Ishikawa (cell line): Measurements from ENCODE around the gene AUTS2.

ENCODE experiments used
- CEBPB ChIP-seq: IDR thresholded peaks from 2 replicates; pipeline ENCODE4 v1.6.1; 2012
- CREB1 ChIP-seq: IDR thresholded peaks from 2 replicates; pipeline ENCODE4 v1.6.1; 2012; ENCODE audit warnings: low read depth
- EGR1 ChIP-seq: IDR thresholded peaks from 2 replicates; pipeline ENCODE4 v1.6.1; 2012
- EP300 ChIP-seq: IDR thresholded peaks from 2 replicates; pipeline ENCODE4 v1.6.1; 2012; ENCODE audit warnings: borderline replicate concordance
- FOXM1 ChIP-seq: IDR thresholded peaks from 2 replicates; pipeline ENCODE4 v1.6.1; 2012; ENCODE audit warnings: low read depth, borderline replicate concordance
- MAX ChIP-seq: IDR thresholded peaks from 2 replicates; pipeline ENCODE4 v1.6.1; 2012
- NFIC ChIP-seq: IDR thresholded peaks from 2 replicates; pipeline ENCODE4 v1.6.1; 2012
- RAD21 ChIP-seq: IDR thresholded peaks from 2 replicates; pipeline ENCODE4 v1.6.1; 2012; ENCODE audit warnings: low read depth
- REST ChIP-seq: IDR thresholded peaks from 2 replicates; pipeline ENCODE4 v1.6.1; 2012; ENCODE audit warnings: low read depth, mild to moderate bottlenecking
- TAF1 ChIP-seq: IDR thresholded peaks from 2 replicates; pipeline ENCODE4 v1.6.1; 2012; ENCODE audit warnings: low read depth, mild to moderate bottlenecking
- TCF12 ChIP-seq: IDR thresholded peaks from 2 replicates; pipeline ENCODE4 v1.6.1; 2012; ENCODE audit warnings: low read depth
- TEAD4 ChIP-seq: IDR thresholded peaks from 2 replicates; pipeline ENCODE4 v1.6.1; 2012
- USF1 ChIP-seq: IDR thresholded peaks from 2 replicates; pipeline ENCODE4 v1.6.1; 2012
- YY1 ChIP-seq: IDR thresholded peaks from 2 replicates; pipeline ENCODE4 v1.6.1; 2012; ENCODE audit warnings: low read depth
- ZBTB7A ChIP-seq: IDR thresholded peaks from 2 replicates; pipeline ENCODE4 v1.6.1; 2012; ENCODE audit warnings: low read depth

Gene AUTS2

GRCh38 chr7:70343519-70343918 is 745.2 kb downstream of the AUTS2 start:
- no peak for TF ChIP-seq EGR1
- no peak for TF ChIP-seq TCF12
- TF ChIP-seq EP300: no peak
- no peak for TF ChIP-seq USF1
- TF ChIP-seq RAD21: no peak
- TF ChIP-seq TEAD4: no peak
- TF ChIP-seq CEBPB: no peak
- no peak for TF ChIP-seq MAX
- no peak for TF ChIP-seq FOXM1
- TF ChIP-seq ZBTB7A: no peak
- no peak for TF ChIP-seq TAF1
- no peak for TF ChIP-seq REST
- TF ChIP-seq CREB1: no peak
- TF ChIP-seq YY1: no peak
- no peak for TF ChIP-seq NFIC

GRCh38 chr7:70344726-70345125 is 746.5 kb downstream of the AUTS2 start:
- TF ChIP-seq RAD21: no peak
- TF ChIP-seq MAX: no peak
- TF ChIP-seq USF1: no peak
- TF ChIP-seq NFIC: no peak
- TF ChIP-seq EP300: no peak
- TF ChIP-seq TCF12: no peak
- TF ChIP-seq TAF1: no peak
- no peak for TF ChIP-seq YY1
- TF ChIP-seq EGR1: no peak
- no peak for TF ChIP-seq REST
- TF ChIP-seq CEBPB: no peak
- TF ChIP-seq ZBTB7A: no peak
- TF ChIP-seq TEAD4: no peak
- TF ChIP-seq FOXM1: no peak
- no peak for TF ChIP-seq CREB1

- TF ChIP-seq REST (no peak), CEBPB (no peak), NFIC (no peak), EP300 (no peak), FOXM1 (no peak), RAD21 (no peak), USF1 (no peak), MAX (no peak), EGR1 (no peak), ZBTB7A (no peak), TEAD4 (no peak), TCF12 (no peak), CREB1 (no peak), YY1 (no peak), TAF1 (no peak)
Observed at GRCh38 chr7:70346844-70347462, 748.7 kb downstream of the AUTS2 start.
